Esophagus squamous epithelium (tissue), 5 donors: ENCODE data around the gene FRMD4A. TPM values are rescaled to one million over a fixed set of nuclear protein-coding genes. Genes with fewer than 3 reads are reported as not detected.

Experiments
- DNase-seq: peaks from one replicate; lab custom pipeline; 2025; lab: John Stamatoyannopoulos, UW
- H3K27ac ChIP-seq, 4 donors: fragments of 200-600 bp; sonication (generic); one replicate each; pipeline ENCODE4 v1.5.1; 2016 to 2019; ENCODE audit warnings: mild to moderate bottlenecking in 1 of 4
- H3K27me3 ChIP-seq, 4 donors: fragments of 200-600 bp; sonication (generic); 1 replicate in 3 of 4; 2 replicates in 1 of 4; pipeline versions ENCODE4 v1.5.1 to v1.6.0; 2017 to 2021; ENCODE audit warnings: antibody characterized with exemption in 1 of 4
- H3K36me3 ChIP-seq, 3 donors: fragments of 200-600 bp; sonication (generic); one replicate each; pipeline ENCODE4 v1.5.1; 2016 to 2019
- H3K4me1 ChIP-seq, 3 donors: fragments of 200-600 bp; sonication (generic); one replicate each; pipeline ENCODE4 v1.5.1; 2017 to 2019
- H3K4me3 ChIP-seq, 4 donors: fragments of 200-600 bp; sonication (generic); 1 replicate in 3 of 4; 2 replicates in 1 of 4; pipeline ENCODE4 v1.5.1; 2016 to 2019; ENCODE audit warnings: mild to moderate bottlenecking in 2 of 4, moderate library complexity in 1 of 4
- H3K9me3 ChIP-seq, 3 donors: fragments of 200-600 bp; sonication (generic); one replicate each; pipeline ENCODE4 v1.5.1; 2016 to 2019
- POLR2A ChIP-seq, 4 donors: fragments of 450-650 bp; IDR thresholded peaks; one replicate each; pipeline ENCODE4 v1.6.1; 2017; ENCODE audit warnings: antibody characterized with exemption in 4 of 4, mild to moderate bottlenecking in 4 of 4, moderate library complexity in 3 of 4
- WGBS, 2 donors: methylation state at CpG; one replicate each; pipeline ENCODE4 v1.1.5; 2018; 5-methylcytosine and 5-hydroxymethylcytosine counted together
- intact Hi-C: fragments of 100-400 bp; cut with DNase I; formaldehyde crosslinking; loops from one replicate; pipeline ENCODE4 v1.15.0; 2022
- total RNA-seq, 4 donors: library from RNA; depleted of rRNA; stranded (reverse); fragments of >200 nt; gene quantifications; one replicate each; pipeline ENCODE4 v1.1.0, GENCODE V29; 2016
- TF ChIP-seq, protein P1 (sequence below), 6 experiments: fragments of 450-650 bp in 4 of 6; fragments of 200-600 bp in 2 of 6; sonication (generic) in 2 of 6; IDR thresholded peaks; one replicate each; pipeline ENCODE4 v1.5.1; 2016 to 2019; ENCODE audit warnings: antibody characterized with exemption in 6 of 6, mild to moderate bottlenecking in 4 of 6, moderate library complexity in 4 of 6
- donor health status: DM: yes; HTN: yes; CAD: no.

FRMD4A gene
- total RNA-seq, 4 donors from 2014 or later: 7.3 to 15.3 (median 8.6) TPM

DNA sequence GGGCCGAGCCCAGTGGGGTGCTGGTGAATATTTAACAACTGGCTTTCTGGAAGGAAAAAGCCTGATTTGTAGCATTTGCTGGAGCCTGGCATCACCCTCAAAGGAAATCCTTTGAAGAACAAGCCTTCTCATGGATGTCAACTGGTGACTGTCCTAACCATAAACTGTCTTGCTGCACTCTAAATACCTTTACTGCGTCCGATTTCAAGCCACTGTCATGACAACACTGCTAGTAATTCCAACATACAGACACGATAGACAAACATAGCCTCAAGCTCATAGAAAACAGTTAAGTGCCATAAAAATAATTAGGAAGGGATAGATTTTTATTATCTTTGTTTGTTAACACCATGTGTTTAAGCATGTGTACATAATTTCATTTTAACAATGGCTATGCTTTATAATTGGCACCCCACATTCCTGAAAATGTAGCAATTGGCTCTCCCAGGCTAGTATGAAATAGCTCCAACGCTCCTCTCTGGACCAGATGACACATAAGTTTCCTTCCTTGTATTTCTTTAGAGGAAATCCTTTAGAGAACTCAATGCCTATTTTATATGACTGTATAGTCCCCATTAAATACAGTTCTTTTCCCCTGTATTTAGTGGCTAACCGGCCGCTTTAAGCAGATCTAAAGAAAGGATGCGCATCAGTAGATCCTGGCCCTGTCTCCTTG, 470.6 kb downstream of the FRMD4A start:
- intact Hi-C loops: no loop called here
- WGBS, 2 donors: 67 to 72% methylated on average over 8 of the region's 8 CpGs
- H3K4me3 ChIP-seq: no peak overlapping the region
- peaks cover 0 to 11% (median 0%) of the 10 kb centered on the region in 3 donors for H3K4me1 ChIP-seq
- no peak for TF ChIP-seq POLR2A (IDR thresholded peaks at IDR 0.05)
- TF ChIP-seq, protein P1, sequence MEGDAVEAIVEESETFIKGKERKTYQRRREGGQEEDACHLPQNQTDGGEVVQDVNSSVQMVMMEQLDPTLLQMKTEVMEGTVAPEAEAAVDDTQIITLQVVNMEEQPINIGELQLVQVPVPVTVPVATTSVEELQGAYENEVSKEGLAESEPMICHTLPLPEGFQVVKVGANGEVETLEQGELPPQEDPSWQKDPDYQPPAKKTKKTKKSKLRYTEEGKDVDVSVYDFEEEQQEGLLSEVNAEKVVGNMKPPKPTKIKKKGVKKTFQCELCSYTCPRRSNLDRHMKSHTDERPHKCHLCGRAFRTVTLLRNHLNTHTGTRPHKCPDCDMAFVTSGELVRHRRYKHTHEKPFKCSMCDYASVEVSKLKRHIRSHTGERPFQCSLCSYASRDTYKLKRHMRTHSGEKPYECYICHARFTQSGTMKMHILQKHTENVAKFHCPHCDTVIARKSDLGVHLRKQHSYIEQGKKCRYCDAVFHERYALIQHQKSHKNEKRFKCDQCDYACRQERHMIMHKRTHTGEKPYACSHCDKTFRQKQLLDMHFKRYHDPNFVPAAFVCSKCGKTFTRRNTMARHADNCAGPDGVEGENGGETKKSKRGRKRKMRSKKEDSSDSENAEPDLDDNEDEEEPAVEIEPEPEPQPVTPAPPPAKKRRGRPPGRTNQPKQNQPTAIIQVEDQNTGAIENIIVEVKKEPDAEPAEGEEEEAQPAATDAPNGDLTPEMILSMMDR (IDR thresholded peaks at IDR 0.05): no peak
- DNase-seq: no peak
- no peaks in the 10 kb centered on the region for H3K9me3 ChIP-seq
- no peaks in the 10 kb centered on the region for H3K27me3 ChIP-seq
- no peaks in the 10 kb centered on the region for H3K36me3 ChIP-seq
- H3K27ac ChIP-seq: peak overlapping the region in 1 of 4 donors; percentile 22

DNA sequence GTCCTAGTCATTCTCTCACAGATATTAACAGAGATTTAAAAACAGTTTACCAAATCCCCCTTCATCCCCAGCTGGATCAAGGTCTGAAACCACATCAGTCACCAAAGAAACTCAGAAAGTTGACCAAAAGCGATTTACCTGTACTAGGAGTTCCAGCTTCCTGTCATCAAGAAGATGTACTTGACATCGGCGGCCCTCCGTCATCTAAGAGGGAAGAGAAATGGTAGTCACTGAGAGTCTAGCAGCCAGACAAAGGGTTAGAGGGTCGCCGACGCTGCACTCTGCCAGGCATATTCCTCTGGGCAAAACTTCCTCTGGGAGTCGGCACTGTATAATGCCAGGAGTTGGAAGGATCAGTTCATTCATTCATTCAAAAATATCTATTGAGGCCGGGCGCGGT, 472.0 kb downstream of the FRMD4A start:
- no peak overlapping the region for H3K27ac ChIP-seq
- no peaks in the 10 kb centered on the region for H3K36me3 ChIP-seq
- H3K27me3 ChIP-seq: no peaks in the 10 kb centered on the region
- intact Hi-C loops: no loop called here
- H3K4me1 ChIP-seq: peaks cover 0 to 16% (median 2%) of the 10 kb centered on the region in 3 donors
- H3K9me3 ChIP-seq: no peaks in the 10 kb centered on the region
- TF ChIP-seq POLR2A (IDR thresholded peaks at IDR 0.05): no peak
- DNase-seq: no peak
- 84 to 86% methylated on average over 6 to 11 of the region's 11 CpGs for WGBS, 2 donors
- H3K4me3 ChIP-seq: no peak overlapping the region

DNA sequence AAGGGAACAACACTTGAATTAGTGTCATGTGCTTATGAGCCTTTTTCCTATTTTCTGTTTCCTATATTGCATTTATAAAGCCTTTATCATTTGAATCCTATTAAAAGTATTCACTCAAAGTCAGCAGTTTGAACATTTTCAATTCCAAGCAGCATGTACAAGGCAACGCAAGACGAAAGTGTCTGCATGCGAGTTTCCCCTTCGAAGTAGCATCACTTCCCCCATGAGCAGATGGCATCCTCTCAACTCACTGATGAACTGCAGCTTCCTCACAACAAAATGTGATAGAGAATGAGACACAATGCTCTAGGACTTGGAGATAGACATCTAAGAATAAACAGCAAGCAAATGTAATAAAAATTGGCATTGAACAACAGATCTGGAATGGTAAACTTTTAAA, 473.3 kb downstream of the FRMD4A start:
- intact Hi-C loops: no loop called here
- Histone ChIP-seq H3K9me3 (no peaks in the 10 kb centered on the region), H3K4me3 (no peak overlapping the region), H3K27me3 (no peaks in the 10 kb centered on the region), H3K27ac (peak overlapping the region in 1 of 4 donors; percentile 44), H3K4me1 (peaks cover 0 to 12% (median 7%) of the 10 kb centered on the region in 3 donors), H3K36me3 (no peaks in the 10 kb centered on the region)
- TF ChIP-seq POLR2A (IDR thresholded peaks at IDR 0.05): no peak
- TF ChIP-seq, protein P1 (IDR thresholded peaks at IDR 0.05): no peak
- WGBS, 2 donors: 80 to 94% methylated on average over 4 of the region's 4 CpGs
- no peak for DNase-seq

DNA sequence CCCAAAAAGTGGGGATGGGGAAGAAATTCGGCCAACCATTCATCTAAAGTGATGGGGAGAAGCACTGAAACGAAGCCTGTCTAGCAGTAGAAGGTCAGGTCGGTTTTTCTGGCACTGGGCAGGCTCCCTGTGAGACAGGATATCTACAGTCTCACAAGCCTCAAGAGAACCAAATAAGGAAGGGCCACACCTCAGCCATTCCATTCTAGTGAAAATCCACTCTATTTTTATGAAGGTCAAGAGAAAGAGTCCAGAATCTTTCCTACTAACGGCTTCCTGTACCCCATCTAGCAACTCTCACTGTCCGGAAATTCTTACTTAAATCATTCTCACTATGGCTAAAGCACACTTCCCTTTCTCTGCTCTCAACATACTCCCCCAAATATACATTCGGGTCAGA, 476.9 kb downstream of the FRMD4A start:
- no peaks in the 10 kb centered on the region for H3K36me3 ChIP-seq
- H3K27me3 ChIP-seq: no peaks in the 10 kb centered on the region
- H3K4me3 ChIP-seq: no peak overlapping the region
- TF ChIP-seq POLR2A (IDR thresholded peaks at IDR 0.05): no peak
- TF ChIP-seq, protein P1 (IDR thresholded peaks at IDR 0.05): no peak
- peaks cover 0 to 20% (median 7%) of the 10 kb centered on the region in 3 donors for H3K4me1 ChIP-seq
- 49 to 56% methylated on average over 6 of the region's 6 CpGs for WGBS, 2 donors
- no peaks in the 10 kb centered on the region for H3K9me3 ChIP-seq
- H3K27ac ChIP-seq: peak overlapping the region in 3 of 4 donors; percentile 45 to 58 (median 55)
- DNase-seq: no peak
- intact Hi-C loops: no loop called here

DNA sequence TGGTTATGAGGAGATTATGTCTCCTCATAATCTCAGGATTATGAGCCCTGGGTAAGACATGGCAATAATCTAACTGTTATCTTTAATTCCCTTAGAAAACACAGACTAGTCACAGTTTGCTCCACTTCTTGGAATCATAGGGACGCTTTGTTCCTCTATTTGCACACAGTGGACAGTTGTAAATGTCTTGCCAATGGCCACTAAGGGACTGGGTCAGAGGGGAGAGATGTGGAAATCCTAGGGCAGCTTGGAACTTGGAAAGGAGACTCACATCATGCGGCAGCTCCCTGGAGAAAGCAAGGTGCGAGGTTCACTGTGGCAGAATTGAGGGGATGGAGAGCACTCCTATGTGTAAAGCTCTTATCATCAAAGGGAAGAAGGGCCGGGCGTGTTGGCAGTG, 477.9 kb downstream of the FRMD4A start:
- WGBS, 2 donors: 91 to 96% methylated on average over 4 to 5 of the region's 5 CpGs
- no peak for DNase-seq
- no peaks in the 10 kb centered on the region for H3K9me3 ChIP-seq
- no peak overlapping the region for H3K4me3 ChIP-seq
- peak overlapping the region in 3 of 4 donors; percentile 45 to 56 (median 55) for H3K27ac ChIP-seq
- H3K36me3 ChIP-seq: no peaks in the 10 kb centered on the region
- H3K27me3 ChIP-seq: no peaks in the 10 kb centered on the region
- intact Hi-C loops: no loop called here
- TF ChIP-seq, protein P1 (IDR thresholded peaks at IDR 0.05): no peak
- TF ChIP-seq POLR2A (IDR thresholded peaks at IDR 0.05): no peak
- peaks cover 0 to 22% (median 7%) of the 10 kb centered on the region in 3 donors for H3K4me1 ChIP-seq
